BE2C (cell line): Measurements from ENCODE around the gene ZDHHC18. TPM values are rescaled to one million over a fixed set of nuclear protein-coding genes. Genes with fewer than 3 reads are reported as not detected.

Source experiments
- DNase-seq: peaks from one replicate; pipeline ENCODE4 v3.0.0-alpha.2; 2020
- H3K27me3 ChIP-seq: fragments of 250-450 bp; sonication (Bioruptor Pico); 2 replicates; pipeline ENCODE4 v1.5.1; 2020; ENCODE audit warnings: mild to moderate bottlenecking
- H3K36me3 ChIP-seq: fragments of 250-450 bp; sonication (Bioruptor Pico); 2 replicates; pipeline ENCODE4 v1.5.1; 2020; ENCODE audit warnings: mild to moderate bottlenecking
- H3K4me1 ChIP-seq: fragments of 250-450 bp; sonication (Bioruptor Pico); 2 replicates; pipeline ENCODE4 v1.5.1; 2020
- H3K4me3 ChIP-seq: 2 replicates; pipeline ENCODE4 v1.5.1; 2011; ENCODE audit warnings: low read depth, low read length
- H3K9me3 ChIP-seq: fragments of 250-450 bp; sonication (Bioruptor Pico); 2 replicates; pipeline ENCODE4 v1.5.1; 2020
- polyA plus RNA-seq: library from polyadenylated mRNA; unstranded; fragments of >200 nt; gene quantifications from one replicate; pipeline ENCODE4 v1.2.1, GENCODE V29; 2012; ENCODE audit warnings: low read depth, missing spikeins; ENCODE audit not compliant: insufficient read length, insufficient read depth
- TF ChIP-seq, protein P1 (sequence below): IDR thresholded peaks from 2 replicates; pipeline ENCODE4 v1.5.1; 2012; ENCODE audit warnings: mild to moderate bottlenecking, low read depth, low read length

The ZDHHC18 gene, protein sequence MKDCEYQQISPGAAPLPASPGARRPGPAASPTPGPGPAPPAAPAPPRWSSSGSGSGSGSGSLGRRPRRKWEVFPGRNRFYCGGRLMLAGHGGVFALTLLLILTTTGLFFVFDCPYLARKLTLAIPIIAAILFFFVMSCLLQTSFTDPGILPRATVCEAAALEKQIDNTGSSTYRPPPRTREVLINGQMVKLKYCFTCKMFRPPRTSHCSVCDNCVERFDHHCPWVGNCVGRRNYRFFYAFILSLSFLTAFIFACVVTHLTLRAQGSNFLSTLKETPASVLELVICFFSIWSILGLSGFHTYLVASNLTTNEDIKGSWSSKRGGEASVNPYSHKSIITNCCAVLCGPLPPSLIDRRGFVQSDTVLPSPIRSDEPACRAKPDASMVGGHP
- polyA plus RNA-seq, result 17.7 TPM

DNA sequence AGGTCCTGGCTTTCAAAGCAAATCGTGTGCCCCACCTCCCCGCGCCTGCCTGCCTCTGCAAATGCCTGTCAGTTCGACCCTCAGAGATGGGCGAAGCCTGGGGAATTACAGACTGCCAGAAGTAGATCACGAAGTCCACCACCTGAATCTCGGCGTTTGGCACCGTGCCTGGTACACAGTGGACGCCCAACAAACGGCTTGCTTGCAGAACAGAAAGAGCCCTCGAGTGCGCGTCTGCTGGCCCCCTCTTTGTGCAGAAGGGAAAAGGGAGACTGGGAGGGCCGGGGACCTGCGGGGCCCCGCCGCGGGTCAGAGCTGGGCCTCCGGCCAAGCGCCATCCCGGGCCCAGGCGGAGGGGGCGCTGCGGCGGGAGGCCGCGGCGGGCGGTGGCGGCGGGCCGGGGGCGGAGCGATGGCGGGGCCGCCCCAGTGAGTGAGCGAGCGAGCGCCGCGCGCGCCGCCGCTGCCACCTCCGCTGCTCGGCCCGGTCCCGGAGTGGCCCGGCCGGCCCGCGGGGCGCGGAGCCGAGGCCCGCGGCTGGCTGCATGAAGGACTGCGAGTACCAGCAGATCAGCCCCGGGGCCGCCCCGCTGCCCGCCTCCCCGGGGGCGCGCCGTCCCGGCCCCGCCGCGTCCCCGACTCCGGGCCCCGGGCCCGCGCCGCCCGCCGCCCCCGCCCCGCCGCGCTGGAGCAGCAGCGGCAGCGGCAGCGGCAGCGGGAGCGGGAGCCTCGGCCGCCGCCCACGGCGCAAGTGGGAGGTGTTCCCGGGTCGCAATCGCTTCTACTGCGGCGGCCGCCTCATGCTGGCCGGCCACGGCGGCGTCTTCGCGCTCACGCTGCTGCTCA is at the start of gene ZDHHC18:
Gene ZDHHC18, plus strand, starts transcription at position 428 of the 845 bp plus-strand sequence. Its CDS starts 117 bp downstream, at position 545.
- peak; percentile 68 for DNase-seq
- TF ChIP-seq, protein P1, sequence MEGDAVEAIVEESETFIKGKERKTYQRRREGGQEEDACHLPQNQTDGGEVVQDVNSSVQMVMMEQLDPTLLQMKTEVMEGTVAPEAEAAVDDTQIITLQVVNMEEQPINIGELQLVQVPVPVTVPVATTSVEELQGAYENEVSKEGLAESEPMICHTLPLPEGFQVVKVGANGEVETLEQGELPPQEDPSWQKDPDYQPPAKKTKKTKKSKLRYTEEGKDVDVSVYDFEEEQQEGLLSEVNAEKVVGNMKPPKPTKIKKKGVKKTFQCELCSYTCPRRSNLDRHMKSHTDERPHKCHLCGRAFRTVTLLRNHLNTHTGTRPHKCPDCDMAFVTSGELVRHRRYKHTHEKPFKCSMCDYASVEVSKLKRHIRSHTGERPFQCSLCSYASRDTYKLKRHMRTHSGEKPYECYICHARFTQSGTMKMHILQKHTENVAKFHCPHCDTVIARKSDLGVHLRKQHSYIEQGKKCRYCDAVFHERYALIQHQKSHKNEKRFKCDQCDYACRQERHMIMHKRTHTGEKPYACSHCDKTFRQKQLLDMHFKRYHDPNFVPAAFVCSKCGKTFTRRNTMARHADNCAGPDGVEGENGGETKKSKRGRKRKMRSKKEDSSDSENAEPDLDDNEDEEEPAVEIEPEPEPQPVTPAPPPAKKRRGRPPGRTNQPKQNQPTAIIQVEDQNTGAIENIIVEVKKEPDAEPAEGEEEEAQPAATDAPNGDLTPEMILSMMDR, result no peak
- Histone ChIP-seq H3K4me3 (peak within 1 kb of the TSS; percentile 55), H3K36me3 (no peaks in the 10 kb centered on the region), H3K27me3 (no peaks in the 10 kb centered on the region), H3K4me1 (no peaks in the 10 kb centered on the region), H3K9me3 (no peaks in the 10 kb centered on the region)

DNA sequence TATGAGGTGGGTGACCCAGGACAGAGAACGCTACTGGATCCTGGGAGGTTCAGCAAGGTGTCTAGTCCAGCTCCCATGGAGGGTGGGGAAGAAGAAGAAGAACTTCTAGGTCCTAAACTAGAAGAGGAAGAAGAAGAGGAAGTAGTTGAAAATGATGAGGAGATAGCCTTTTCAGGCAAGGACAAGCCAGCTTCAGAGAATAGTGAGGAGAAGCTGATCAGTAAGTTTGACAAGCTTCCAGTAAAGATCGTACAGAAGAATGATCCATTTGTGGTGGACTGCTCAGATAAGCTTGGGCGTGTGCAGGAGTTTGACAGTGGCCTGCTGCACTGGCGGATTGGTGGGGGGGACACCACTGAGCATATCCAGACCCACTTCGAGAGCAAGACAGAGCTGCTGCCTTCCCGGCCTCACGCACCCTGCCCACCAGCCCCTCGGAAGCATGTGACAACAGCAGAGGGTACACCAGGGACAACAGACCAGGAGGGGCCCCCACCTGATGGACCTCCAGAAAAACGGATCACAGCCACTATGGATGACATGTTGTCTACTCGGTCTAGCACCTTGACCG is 47.3 kb upstream of the ZDHHC18 start:
- peaks cover 49% of the 10 kb centered on the region for H3K36me3 ChIP-seq
- DNase-seq, result no peak
- TF ChIP-seq, protein P1, result no peak

DNA sequence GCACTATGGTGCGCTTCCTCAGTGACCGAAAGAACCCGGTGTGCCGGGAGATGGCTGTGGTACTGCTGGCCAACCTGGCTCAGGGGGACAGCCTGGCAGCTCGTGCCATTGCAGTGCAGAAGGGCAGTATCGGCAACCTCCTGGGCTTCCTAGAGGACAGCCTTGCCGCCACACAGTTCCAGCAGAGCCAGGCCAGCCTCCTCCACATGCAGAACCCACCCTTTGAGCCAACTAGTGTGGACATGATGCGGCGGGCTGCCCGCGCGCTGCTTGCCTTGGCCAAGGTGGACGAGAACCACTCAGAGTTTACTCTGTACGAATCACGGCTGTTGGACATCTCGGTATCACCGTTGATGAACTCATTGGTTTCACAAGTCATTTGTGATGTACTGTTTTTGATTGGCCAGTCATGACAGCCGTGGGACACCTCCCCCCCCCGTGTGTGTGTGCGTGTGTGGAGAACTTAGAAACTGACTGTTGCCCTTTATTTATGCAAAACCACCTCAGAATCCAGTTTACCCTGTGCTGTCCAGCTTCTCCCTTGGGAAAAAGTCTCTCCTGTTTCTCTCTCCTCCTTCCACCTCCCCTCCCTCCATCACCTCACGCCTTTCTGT is 46.0 kb upstream of the ZDHHC18 start:
- Histone ChIP-seq H3K36me3 (peaks cover 37% of the 10 kb centered on the region), H3K4me1 (peaks cover 3% of the 10 kb centered on the region; the same call in 1 of the 2 replicates), H3K4me3 (no peak overlapping the region), H3K27me3 (no peaks in the 10 kb centered on the region), H3K9me3 (no peaks in the 10 kb centered on the region)
- no peak for DNase-seq
- TF ChIP-seq, protein P1, result no peak

More for the DNA sequence above, 47.3 kb upstream of the ZDHHC18 start:
- no peak overlapping the region for H3K4me3 ChIP-seq
- no peaks in the 10 kb centered on the region for H3K9me3 ChIP-seq
- no peaks in the 10 kb centered on the region for H3K27me3 ChIP-seq
- H3K4me1 ChIP-seq, result peaks cover 2% of the 10 kb centered on the region; the same call in 1 of the 2 replicates

DNA sequence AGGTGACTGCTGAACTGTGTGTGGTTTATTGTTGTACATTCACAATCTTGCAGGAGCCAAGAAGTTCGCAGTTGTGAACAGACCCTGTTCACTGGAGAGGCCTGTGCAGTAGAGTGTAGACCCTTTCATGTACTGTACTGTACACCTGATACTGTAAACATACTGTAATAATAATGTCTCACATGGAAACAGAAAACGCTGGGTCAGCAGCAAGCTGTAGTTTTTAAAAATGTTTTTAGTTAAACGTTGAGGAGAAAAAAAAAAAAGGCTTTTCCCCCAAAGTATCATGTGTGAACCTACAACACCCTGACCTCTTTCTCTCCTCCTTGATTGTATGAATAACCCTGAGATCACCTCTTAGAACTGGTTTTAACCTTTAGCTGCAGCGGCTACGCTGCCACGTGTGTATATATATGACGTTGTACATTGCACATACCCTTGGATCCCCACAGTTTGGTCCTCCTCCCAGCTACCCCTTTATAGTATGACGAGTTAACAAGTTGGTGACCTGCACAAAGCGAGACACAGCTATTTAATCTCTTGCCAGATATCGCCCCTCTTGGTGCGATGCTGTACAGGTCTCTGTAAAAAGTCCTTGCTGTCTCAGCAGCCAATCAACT is 45.2 kb upstream of the ZDHHC18 start:
- Histone ChIP-seq H3K36me3 (peaks cover 32% of the 10 kb centered on the region), H3K4me1 (peaks cover 6% of the 10 kb centered on the region; the same call in 1 of the 2 replicates), H3K27me3 (no peaks in the 10 kb centered on the region), H3K4me3 (no peak overlapping the region), H3K9me3 (no peaks in the 10 kb centered on the region)
- TF ChIP-seq, protein P1, result no peak
- DNase-seq, result no peak

DNA sequence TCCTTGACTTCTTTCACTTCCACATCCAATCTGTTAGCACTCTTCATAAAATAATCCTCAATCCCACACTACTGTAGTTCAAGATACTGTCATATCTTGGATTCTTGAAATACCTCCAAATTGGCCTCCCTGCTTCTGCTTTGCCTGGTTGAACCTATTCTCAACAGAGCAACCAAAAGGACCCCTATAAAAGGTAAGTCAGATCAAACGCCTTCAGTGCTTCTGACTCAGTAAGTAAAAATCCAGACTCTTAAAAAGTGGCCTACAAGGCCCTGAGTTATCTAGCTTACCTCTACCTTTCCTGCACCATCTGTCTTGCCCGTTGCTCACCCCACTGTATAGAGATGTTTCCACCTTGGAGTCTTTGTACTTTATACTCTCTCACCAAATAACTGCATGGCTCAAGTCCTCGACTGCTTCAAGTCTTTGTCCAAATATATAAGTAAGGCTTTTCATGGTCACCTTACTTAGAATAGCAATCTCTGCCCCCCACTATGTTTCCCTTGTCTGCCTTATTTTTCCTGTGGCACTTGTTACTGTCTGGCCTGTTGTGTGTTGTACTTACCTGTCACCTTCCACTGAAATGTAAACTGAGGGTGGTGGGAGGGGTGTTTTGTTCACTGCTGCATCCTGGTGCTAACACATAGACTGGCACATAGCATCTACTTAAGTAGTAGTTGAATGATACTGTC is 43.8 kb upstream of the ZDHHC18 start:
- H3K36me3 ChIP-seq, result peaks cover 26% of the 10 kb centered on the region
- H3K4me1 ChIP-seq, result peaks cover 9% of the 10 kb centered on the region; the same call in 1 of the 2 replicates
- no peaks in the 10 kb centered on the region for H3K9me3 ChIP-seq
- H3K27me3 ChIP-seq, result no peaks in the 10 kb centered on the region
- no peak for DNase-seq
- TF ChIP-seq, protein P1, result no peak
- no peak overlapping the region for H3K4me3 ChIP-seq
